OCI-LY3 (cell line): ENCODE measurements around the gene SSX2IP.

Source experiments
- H2AFZ ChIP-seq: fragments of 200-600, 300-600 bp; shearing (Covaris generic); 2 replicates; pipeline ENCODE4 v1.6.0; 2014; ENCODE audit warnings: antibody characterized with exemption, low read depth, low read length
- H3K27ac ChIP-seq: fragments of 200-600, 300-600 bp; sonication (generic); 2 replicates; pipeline ENCODE4 v1.5.1; 2014; ENCODE audit warnings: mild to moderate bottlenecking, low read length, moderate library complexity, mixed read lengths
- H3K27me3 ChIP-seq: fragments of 200-600, 300-600 bp; sonication (generic); 2 replicates; pipeline ENCODE4 v1.6.1; 2014; ENCODE audit warnings: low read depth, low read length, mixed read lengths
- H3K36me3 ChIP-seq: fragments of 200-600, 300-600 bp; sonication (generic); replicated peaks from 2 replicates; pipeline ENCODE3; 2014; ENCODE audit warnings: low read depth, low read length, mixed read lengths
- H3K4me1 ChIP-seq: fragments of 300-600, 200-600 bp; sonication (generic); 2 replicates; pipeline ENCODE4 v1.6.1; 2014; ENCODE audit warnings: low read length, mixed read lengths
- H3K4me2 ChIP-seq: fragments of 200-600, 300-600 bp; sonication (generic); 2 replicates; pipeline ENCODE4 v1.6.1; 2014; ENCODE audit warnings: low read length, mixed read lengths
- H3K4me3 ChIP-seq: fragments of 300-600, 200-600 bp; sonication (generic); 2 replicates; pipeline ENCODE4 v1.5.1; 2014; ENCODE audit warnings: antibody characterized with exemption, mild to moderate bottlenecking, low read length, moderate library complexity
- H3K79me2 ChIP-seq: fragments of 300-600, 200-600 bp; shearing (Covaris generic); 2 replicates; pipeline ENCODE4 v1.6.1; 2014; ENCODE audit warnings: mild to moderate bottlenecking, low read length, mixed read lengths
- H3K9ac ChIP-seq: fragments of 300-600, 200-600 bp; shearing (Covaris generic); 2 replicates; pipeline ENCODE4 v1.6.0; 2014; ENCODE audit warnings: mild to moderate bottlenecking, low read length, moderate library complexity
- H3K9me3 ChIP-seq: fragments of 200-600, 300-600 bp; shearing (Covaris generic); 2 replicates; pipeline ENCODE4 v1.6.1; 2014; ENCODE audit warnings: low read length, mixed read lengths; ENCODE audit not compliant: insufficient read depth
- H4K20me1 ChIP-seq: fragments of 200-600, 300-600 bp; sonication (generic); 2 replicates; pipeline ENCODE4 v1.6.1; 2016; ENCODE audit warnings: low read length, mixed read lengths; ENCODE audit not compliant: insufficient read depth
- CTCF ChIP-seq: fragments of 200-600, 300-600 bp; sonication (generic); IDR thresholded peaks from 2 replicates; pipeline ENCODE4 v1.5.1; 2014; ENCODE audit warnings: antibody characterized with exemption, low read length, low read depth
- EZH2phosphoT487 ChIP-seq: fragments of 200-600 bp; shearing (Covaris generic); IDR thresholded peaks from 2 replicates; pipeline ENCODE4 v1.6.1; 2018; ENCODE audit warnings: antibody characterized with exemption, mixed run types, low read depth

The SSX2IP gene

GRCh38 chr1:84708031-84708430 is 17.8 kb upstream of the SSX2IP start:
- Histone ChIP-seq H4K20me1 (no peaks in the 10 kb centered on the region), H3K36me3 (no peaks in the 10 kb centered on the region), H3K9me3 (no peaks in the 10 kb centered on the region), H2AFZ (no peak overlapping the region), H3K4me2 (no peak overlapping the region), H3K27me3 (no peaks in the 10 kb centered on the region), H3K4me3 (no peak overlapping the region), H3K9ac (no peak overlapping the region), H3K4me1 (no peaks in the 10 kb centered on the region), H3K79me2 (no peaks in the 10 kb centered on the region), H3K27ac (no peak overlapping the region)
- no peak for TF ChIP-seq CTCF
- no peak for TF ChIP-seq EZH2phosphoT487

- Histone ChIP-seq H3K4me3 (no peak overlapping the region), H3K4me2 (no peak overlapping the region), H4K20me1 (no peaks in the 10 kb centered on the region), H2AFZ (no peak overlapping the region), H3K36me3 (no peaks in the 10 kb centered on the region), H3K79me2 (no peaks in the 10 kb centered on the region), H3K9me3 (no peaks in the 10 kb centered on the region), H3K4me1 (peaks cover under 1% of the 10 kb centered on the region), H3K27ac (no peak overlapping the region), H3K27me3 (no peaks in the 10 kb centered on the region), H3K9ac (no peak overlapping the region)
- no peak for TF ChIP-seq CTCF
- no peak for TF ChIP-seq EZH2phosphoT487
These were observed 15.3 kb upstream of the SSX2IP start for GRCh38 chr1:84705513-84705912.

GRCh38 chr1:84704872-84705417 is 14.7 kb upstream of the SSX2IP start:
- H3K27me3 ChIP-seq, result no peaks in the 10 kb centered on the region
- no peaks in the 10 kb centered on the region for H3K9me3 ChIP-seq
- H3K4me1 ChIP-seq, result peaks cover 6% of the 10 kb centered on the region
- H3K4me3 ChIP-seq, result no peak overlapping the region
- H3K79me2 ChIP-seq, result no peaks in the 10 kb centered on the region
- no peak overlapping the region for H3K27ac ChIP-seq
- H2AFZ ChIP-seq, result no peak overlapping the region
- no peak overlapping the region for H3K9ac ChIP-seq
- H3K36me3 ChIP-seq, result no peaks in the 10 kb centered on the region
- no peak overlapping the region for H3K4me2 ChIP-seq
- H4K20me1 ChIP-seq, result no peaks in the 10 kb centered on the region
- TF ChIP-seq CTCF (no peak), EZH2phosphoT487 (no peak)

GRCh38 chr1:84703431-84703830 is 13.2 kb upstream of the SSX2IP start:
- Histone ChIP-seq H3K4me3 (no peak overlapping the region), H4K20me1 (no peaks in the 10 kb centered on the region), H3K9me3 (no peaks in the 10 kb centered on the region), H3K27ac (no peak overlapping the region), H3K9ac (no peak overlapping the region), H3K79me2 (no peaks in the 10 kb centered on the region), H3K27me3 (no peaks in the 10 kb centered on the region), H3K4me1 (peaks cover 9% of the 10 kb centered on the region), H3K4me2 (no peak overlapping the region), H3K36me3 (no peaks in the 10 kb centered on the region), H2AFZ (no peak overlapping the region)
- TF ChIP-seq CTCF, result no peak
- no peak for TF ChIP-seq EZH2phosphoT487
